HCT116 (cell line): ENCODE results near the gene CYBRD1. TPM values are rescaled to one million over a fixed set of nuclear protein-coding genes. Genes with fewer than 3 reads are reported as not detected.

Source experiments
- ATAC-seq: fragments of 200-7000 bp; cut with Tn5 transposase; 2 replicates; pipeline ENCODE4 v1.9.1; 2020; ENCODE audit warnings: mild to moderate bottlenecking, moderate library complexity
- BruUV-seq: library from RNA; stranded (reverse); fragments of 400-500 nt; replicated peaks from 2 replicates; lab custom pipeline; 2021; lab: Mats Ljungman, UMichigan
- CTCF ChIA-PET: fragments of 300-600 bp; sonication (Branson Sonifier 250); formaldehyde crosslinking; loops from one replicate; lab custom pipeline; 2021; ENCODE audit warnings: antibody characterized with exemption; lab: Charles Lee
- POLR2A ChIA-PET: fragments of 300-600, 350-600 bp; sonication (Branson Sonifier 250); formaldehyde crosslinking; loops from one replicate; lab custom pipeline; 2021; ENCODE audit warnings: antibody characterized with exemption; lab: Charles Lee
- RAD21 ChIA-PET, 2 experiments: fragments of 300-600 bp; sonication (Branson Sonifier 250); formaldehyde crosslinking; loops; one replicate each; lab custom pipeline; 2023; ENCODE audit warnings: low total read pairs in 2 of 2; ENCODE audit not compliant: uncharacterized antibody in 2 of 2, unreplicated experiment in 2 of 2, low non-redundant PET in 1 of 2; lab: Charles Lee
- DNase-seq: peaks from one replicate; pipeline ENCODE4 v3.0.0-alpha.2; 2010; ENCODE audit warnings: low read depth, low spot score
- H2AFZ ChIP-seq: fragments of 200-600 bp; shearing (Covaris generic), sonication (generic); 2 replicates; pipeline ENCODE4 v1.6.1; 2017; ENCODE audit warnings: low read depth, mixed run types, mixed read lengths, antibody characterized with exemption, low read length; ENCODE audit not compliant: poor library complexity, severe bottlenecking
- H3K27ac ChIP-seq: 2 replicates; pipeline ENCODE4 v1.5.1; 2012; ENCODE audit warnings: low read depth, low read length
- H3K27me3 ChIP-seq: fragments of 200-600 bp; sonication (generic); 2 replicates; pipeline ENCODE4 v1.6.1; 2016; ENCODE audit warnings: mixed run types, low read length, mixed read lengths; ENCODE audit not compliant: insufficient read depth
- H3K36me3 ChIP-seq, 2 experiments: fragments of 200-500 bp in 1 of 2; fragments of 200-600 bp in 1 of 2; sonication (Bioruptor generic) in 1 of 2; sonication (generic) in 1 of 2; 2 replicates each; pipeline versions ENCODE4 v1.5.1 to v1.6.1; 2014 to 2016; ENCODE audit warnings: low read length in 2 of 2, inconsistent platforms in 1 of 2, mixed read lengths in 1 of 2, mixed run types in 1 of 2; ENCODE audit not compliant: insufficient read depth in 2 of 2, control insufficient read depth in 1 of 2
- H3K4me1 ChIP-seq, 2 experiments: fragments of 200-600 bp in 1 of 2; sonication (generic) in 1 of 2; 2 replicates each; pipeline versions ENCODE4 v1.5.1 to v1.6.1; 2012 to 2017; ENCODE audit warnings: low read length in 2 of 2, inconsistent platforms in 1 of 2, mild to moderate bottlenecking in 1 of 2, mixed read lengths in 1 of 2, mixed run types in 1 of 2, moderate library complexity in 1 of 2; ENCODE audit not compliant: insufficient read depth in 2 of 2, control insufficient read depth in 1 of 2
- H3K4me2 ChIP-seq: fragments of 200-600 bp; sonication (generic); 2 replicates; pipeline ENCODE4 v1.6.1; 2017; ENCODE audit warnings: mixed run types, low read length, mixed read lengths
- H3K4me3 ChIP-seq, 2 experiments: fragments of 200-600 bp in 1 of 2; sonication (generic) in 1 of 2; replicated peaks in 1 of 2; 2 replicates each; pipeline ENCODE4 v1.5.1; 2011 to 2016; ENCODE audit warnings: low read length in 2 of 2, control low read depth in 1 of 2, low read depth in 1 of 2, mild to moderate bottlenecking in 1 of 2, mixed read lengths in 1 of 2, mixed run types in 1 of 2
- H3K79me2 ChIP-seq: fragments of 200-600 bp; sonication (generic); 2 replicates; pipeline ENCODE4 v1.6.1; 2017; ENCODE audit warnings: mild to moderate bottlenecking, mixed run types, low read length, moderate library complexity, mixed read lengths; ENCODE audit not compliant: insufficient read depth
- H3K9ac ChIP-seq: fragments of 200-600 bp; sonication (generic); 2 replicates; pipeline ENCODE4 v1.6.1; 2016; ENCODE audit warnings: low read length, mixed read lengths
- H3K9me2 ChIP-seq: fragments of 200-600 bp; sonication (generic), shearing (Covaris generic); 2 replicates; pipeline ENCODE4 v1.6.1; 2017; ENCODE audit warnings: mixed run types, mild to moderate bottlenecking, moderate library complexity; ENCODE audit not compliant: insufficient read depth
- H3K9me3 ChIP-seq, 2 experiments: fragments of 200-500 bp in 1 of 2; fragments of 200-600 bp in 1 of 2; sonication (Bioruptor generic) in 1 of 2; sonication (generic) in 1 of 2; 2 replicates each; pipeline ENCODE4 v1.6.1; 2014 to 2017; ENCODE audit warnings: low read length in 2 of 2, mixed read lengths in 2 of 2, inconsistent platforms in 1 of 2, low read depth in 1 of 2, mild to moderate bottlenecking in 1 of 2, mixed run types in 1 of 2, moderate library complexity in 1 of 2; ENCODE audit not compliant: control insufficient read depth in 1 of 2, insufficient read depth in 1 of 2
- H4K20me1 ChIP-seq: fragments of 200-600 bp; sonication (generic), shearing (Covaris generic); 2 replicates; pipeline ENCODE4 v1.6.1; 2017; ENCODE audit warnings: mixed run types, mild to moderate bottlenecking, moderate library complexity; ENCODE audit not compliant: insufficient read depth
- CBX3 ChIP-seq: IDR thresholded peaks from 2 replicates; pipeline ENCODE4 v1.6.1; 2012; ENCODE audit warnings: low read depth
- CEBPB ChIP-seq: IDR thresholded peaks from 2 replicates; pipeline ENCODE4 v1.6.1; 2012; ENCODE audit warnings: low read depth
- EGR1 ChIP-seq: IDR thresholded peaks from 2 replicates; pipeline ENCODE4 v1.6.1; 2012; ENCODE audit warnings: low read depth
- EZH2 ChIP-seq: fragments of 200-600 bp; sonication (generic); IDR thresholded peaks from 2 replicates; pipeline ENCODE4 v1.6.1; 2017; ENCODE audit warnings: antibody characterized with exemption, mixed run types
- FOSL1 ChIP-seq: IDR thresholded peaks from 2 replicates; pipeline ENCODE4 v1.6.1; 2012; ENCODE audit warnings: low read depth
- POLR2A ChIP-seq: IDR thresholded peaks from 2 replicates; pipeline ENCODE4 v1.7.0; 2011; ENCODE audit warnings: borderline replicate concordance; ENCODE audit not compliant: insufficient read depth, insufficient read length; ENCODE audit errors: extremely low read depth
- POLR2AphosphoS5 ChIP-seq: IDR thresholded peaks from 2 replicates; pipeline ENCODE4 v1.6.1; 2011; ENCODE audit warnings: mild to moderate bottlenecking, low read depth, low read length, moderate library complexity
- RAD21 ChIP-seq: IDR thresholded peaks from 2 replicates; pipeline ENCODE4 v1.6.1; 2012; ENCODE audit warnings: low read depth, mild to moderate bottlenecking
- SIN3A ChIP-seq: IDR thresholded peaks from 2 replicates; pipeline ENCODE4 v1.6.1; 2012; ENCODE audit warnings: low read depth
- SP1 ChIP-seq: IDR thresholded peaks from 2 replicates; pipeline ENCODE4 v1.6.1; 2012; ENCODE audit warnings: low read depth
- SRF ChIP-seq: IDR thresholded peaks from 2 replicates; pipeline ENCODE4 v1.6.1; 2012; ENCODE audit warnings: low read depth
- TCF7L2 ChIP-seq: IDR thresholded peaks from 2 replicates; pipeline ENCODE4 v1.7.0; 2011; ENCODE audit warnings: borderline replicate concordance, inconsistent platforms; ENCODE audit not compliant: insufficient read depth, insufficient read length; ENCODE audit errors: extremely low read depth
- YY1 ChIP-seq: IDR thresholded peaks from 2 replicates; pipeline ENCODE4 v1.6.1; 2011; ENCODE audit warnings: low read length, low read depth, moderate library complexity, mild to moderate bottlenecking; ENCODE audit not compliant: insufficient replicate concordance; ENCODE audit errors: extremely low read depth
- ZNF274 ChIP-seq: fragments of 200-500 bp; sonication (Bioruptor generic); IDR thresholded peaks from 2 replicates; pipeline ENCODE4 v1.6.1; 2014; ENCODE audit warnings: mild to moderate bottlenecking, low read depth, low read length, inconsistent platforms
- intact Hi-C: fragments of 100-400 bp; cut with micrococcal nuclease; formaldehyde crosslinking; loops from 2 replicates; pipeline ENCODE4 v1.10.0; 2022
- total RNA-seq: library from RNA; stranded (reverse); gene quantifications from one replicate; pipeline ENCODE4 v1.2.1, GENCODE V29; 2021; ENCODE audit not compliant: unreplicated experiment
- TF ChIP-seq, protein P1 (sequence below): IDR thresholded peaks from 2 replicates; pipeline ENCODE4 v1.6.1; 2011; ENCODE audit warnings: mild to moderate bottlenecking, low read length, moderate library complexity; ENCODE audit not compliant: insufficient replicate concordance; ENCODE audit errors: extremely low read depth
- TF ChIP-seq, protein P2 (sequence below): IDR thresholded peaks from 2 replicates; pipeline ENCODE4 v1.6.1; 2012; ENCODE audit warnings: low read depth
- TF ChIP-seq, protein P3 (sequence below), 3 experiments: fragments of 200-600 bp in 1 of 3; sonication (generic) in 1 of 3; IDR thresholded peaks in 2 of 3; conservative IDR thresholded peaks in 1 of 3; 2 replicates each; pipeline ENCODE4 v1.5.1; 2012 to 2017; ENCODE audit warnings: low read depth in 2 of 3, low read length in 2 of 3, antibody characterized with exemption in 1 of 3, borderline replicate concordance in 1 of 3, control low read depth in 1 of 3, mild to moderate bottlenecking in 1 of 3, mixed read lengths in 1 of 3, mixed run types in 1 of 3, moderate library complexity in 1 of 3; ENCODE audit not compliant: insufficient read depth in 1 of 3
- TF ChIP-seq, protein P4 (sequence below): IDR thresholded peaks from 2 replicates; pipeline ENCODE4 v1.6.1; 2012
- TF ChIP-seq, protein P5 (sequence below): IDR thresholded peaks from 2 replicates; pipeline ENCODE4 v1.6.1; 2012

CYBRD1 gene
- total RNA-seq, 1 experiment from 2014 or later: 14.9 TPM

DNA sequence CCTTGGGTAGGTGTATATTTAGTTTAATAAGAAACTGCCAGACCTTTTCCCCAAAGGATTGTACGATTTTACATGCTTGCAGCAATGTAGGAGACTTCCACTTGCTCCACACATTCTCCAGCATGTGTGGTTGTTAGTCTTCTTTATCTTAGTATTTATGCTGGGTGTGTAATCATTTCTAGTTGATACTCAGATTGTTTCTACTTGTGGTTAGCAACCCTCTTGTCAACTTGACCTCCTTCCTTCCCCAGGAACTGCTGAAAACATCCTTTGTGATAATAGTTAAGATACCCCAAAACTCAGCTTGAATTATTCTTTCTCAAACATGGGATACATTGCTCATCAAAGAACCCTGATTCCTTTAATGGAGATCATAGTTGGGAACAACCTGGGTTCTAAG is 37.2 kb upstream of the CYBRD1 start:
- POLR2A ChIA-PET: no interaction called here
- no peaks in the 10 kb centered on the region for H4K20me1 ChIP-seq
- no peak overlapping the region for H3K4me2 ChIP-seq
- CTCF ChIA-PET: no interaction called here
- no TSS peak for BruUV-seq
- no peaks in the 10 kb centered on the region for H3K27me3 ChIP-seq
- H2AFZ ChIP-seq: no peak overlapping the region
- RAD21 ChIA-PET: no interaction called here
- H3K9me3 ChIP-seq: no peaks in the 10 kb centered on the region
- H3K4me3 ChIP-seq: no peak overlapping the region
- intact Hi-C loops: no loop called here
- H3K27ac ChIP-seq: no peak overlapping the region
- H3K4me1 ChIP-seq: no peaks in the 10 kb centered on the region
- H3K9me2 ChIP-seq: no peaks in the 10 kb centered on the region
- DNase-seq: no peak
- no peaks in the 10 kb centered on the region for H3K79me2 ChIP-seq
- no peak overlapping the region for H3K9ac ChIP-seq
- no peaks in the 10 kb centered on the region for H3K36me3 ChIP-seq
- ATAC-seq: no peak
- no peak for TF ChIP-seq SRF
- no peak for TF ChIP-seq ZNF274
- TF ChIP-seq CBX3: no peak
- TF ChIP-seq FOSL1: no peak
- no peak for TF ChIP-seq EZH2
- TF ChIP-seq SP1: no peak
- TF ChIP-seq, protein P1, sequence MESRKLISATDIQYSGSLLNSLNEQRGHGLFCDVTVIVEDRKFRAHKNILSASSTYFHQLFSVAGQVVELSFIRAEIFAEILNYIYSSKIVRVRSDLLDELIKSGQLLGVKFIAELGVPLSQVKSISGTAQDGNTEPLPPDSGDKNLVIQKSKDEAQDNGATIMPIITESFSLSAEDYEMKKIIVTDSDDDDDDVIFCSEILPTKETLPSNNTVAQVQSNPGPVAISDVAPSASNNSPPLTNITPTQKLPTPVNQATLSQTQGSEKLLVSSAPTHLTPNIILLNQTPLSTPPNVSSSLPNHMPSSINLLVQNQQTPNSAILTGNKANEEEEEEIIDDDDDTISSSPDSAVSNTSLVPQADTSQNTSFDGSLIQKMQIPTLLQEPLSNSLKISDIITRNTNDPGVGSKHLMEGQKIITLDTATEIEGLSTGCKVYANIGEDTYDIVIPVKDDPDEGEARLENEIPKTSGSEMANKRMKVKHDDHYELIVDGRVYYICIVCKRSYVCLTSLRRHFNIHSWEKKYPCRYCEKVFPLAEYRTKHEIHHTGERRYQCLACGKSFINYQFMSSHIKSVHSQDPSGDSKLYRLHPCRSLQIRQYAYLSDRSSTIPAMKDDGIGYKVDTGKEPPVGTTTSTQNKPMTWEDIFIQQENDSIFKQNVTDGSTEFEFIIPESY: no peak
- TF ChIP-seq POLR2A: no peak
- TF ChIP-seq, protein P2, sequence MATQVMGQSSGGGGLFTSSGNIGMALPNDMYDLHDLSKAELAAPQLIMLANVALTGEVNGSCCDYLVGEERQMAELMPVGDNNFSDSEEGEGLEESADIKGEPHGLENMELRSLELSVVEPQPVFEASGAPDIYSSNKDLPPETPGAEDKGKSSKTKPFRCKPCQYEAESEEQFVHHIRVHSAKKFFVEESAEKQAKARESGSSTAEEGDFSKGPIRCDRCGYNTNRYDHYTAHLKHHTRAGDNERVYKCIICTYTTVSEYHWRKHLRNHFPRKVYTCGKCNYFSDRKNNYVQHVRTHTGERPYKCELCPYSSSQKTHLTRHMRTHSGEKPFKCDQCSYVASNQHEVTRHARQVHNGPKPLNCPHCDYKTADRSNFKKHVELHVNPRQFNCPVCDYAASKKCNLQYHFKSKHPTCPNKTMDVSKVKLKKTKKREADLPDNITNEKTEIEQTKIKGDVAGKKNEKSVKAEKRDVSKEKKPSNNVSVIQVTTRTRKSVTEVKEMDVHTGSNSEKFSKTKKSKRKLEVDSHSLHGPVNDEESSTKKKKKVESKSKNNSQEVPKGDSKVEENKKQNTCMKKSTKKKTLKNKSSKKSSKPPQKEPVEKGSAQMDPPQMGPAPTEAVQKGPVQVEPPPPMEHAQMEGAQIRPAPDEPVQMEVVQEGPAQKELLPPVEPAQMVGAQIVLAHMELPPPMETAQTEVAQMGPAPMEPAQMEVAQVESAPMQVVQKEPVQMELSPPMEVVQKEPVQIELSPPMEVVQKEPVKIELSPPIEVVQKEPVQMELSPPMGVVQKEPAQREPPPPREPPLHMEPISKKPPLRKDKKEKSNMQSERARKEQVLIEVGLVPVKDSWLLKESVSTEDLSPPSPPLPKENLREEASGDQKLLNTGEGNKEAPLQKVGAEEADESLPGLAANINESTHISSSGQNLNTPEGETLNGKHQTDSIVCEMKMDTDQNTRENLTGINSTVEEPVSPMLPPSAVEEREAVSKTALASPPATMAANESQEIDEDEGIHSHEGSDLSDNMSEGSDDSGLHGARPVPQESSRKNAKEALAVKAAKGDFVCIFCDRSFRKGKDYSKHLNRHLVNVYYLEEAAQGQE: no peak
- no peak for TF ChIP-seq CEBPB
- no peak for TF ChIP-seq RAD21
- TF ChIP-seq, protein P3, sequence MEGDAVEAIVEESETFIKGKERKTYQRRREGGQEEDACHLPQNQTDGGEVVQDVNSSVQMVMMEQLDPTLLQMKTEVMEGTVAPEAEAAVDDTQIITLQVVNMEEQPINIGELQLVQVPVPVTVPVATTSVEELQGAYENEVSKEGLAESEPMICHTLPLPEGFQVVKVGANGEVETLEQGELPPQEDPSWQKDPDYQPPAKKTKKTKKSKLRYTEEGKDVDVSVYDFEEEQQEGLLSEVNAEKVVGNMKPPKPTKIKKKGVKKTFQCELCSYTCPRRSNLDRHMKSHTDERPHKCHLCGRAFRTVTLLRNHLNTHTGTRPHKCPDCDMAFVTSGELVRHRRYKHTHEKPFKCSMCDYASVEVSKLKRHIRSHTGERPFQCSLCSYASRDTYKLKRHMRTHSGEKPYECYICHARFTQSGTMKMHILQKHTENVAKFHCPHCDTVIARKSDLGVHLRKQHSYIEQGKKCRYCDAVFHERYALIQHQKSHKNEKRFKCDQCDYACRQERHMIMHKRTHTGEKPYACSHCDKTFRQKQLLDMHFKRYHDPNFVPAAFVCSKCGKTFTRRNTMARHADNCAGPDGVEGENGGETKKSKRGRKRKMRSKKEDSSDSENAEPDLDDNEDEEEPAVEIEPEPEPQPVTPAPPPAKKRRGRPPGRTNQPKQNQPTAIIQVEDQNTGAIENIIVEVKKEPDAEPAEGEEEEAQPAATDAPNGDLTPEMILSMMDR (IDR thresholded peaks at IDR 0.05 in 2 of 3, conservative IDR thresholded peaks at IDR 0.05 in 1 of 3; ENCODE audit: borderline replicate concordance in 1 of 3, insufficient read depth in 1 of 3, low read depth in 2 of 3, low read length in 2 of 3): no peak
- TF ChIP-seq SIN3A: no peak
- TF ChIP-seq EGR1: no peak
- TF ChIP-seq, protein P4, sequence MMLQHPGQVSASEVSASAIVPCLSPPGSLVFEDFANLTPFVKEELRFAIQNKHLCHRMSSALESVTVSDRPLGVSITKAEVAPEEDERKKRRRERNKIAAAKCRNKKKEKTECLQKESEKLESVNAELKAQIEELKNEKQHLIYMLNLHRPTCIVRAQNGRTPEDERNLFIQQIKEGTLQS: no peak
- TF ChIP-seq TCF7L2: no peak
- TF ChIP-seq POLR2AphosphoS5: no peak
- TF ChIP-seq, protein P5, sequence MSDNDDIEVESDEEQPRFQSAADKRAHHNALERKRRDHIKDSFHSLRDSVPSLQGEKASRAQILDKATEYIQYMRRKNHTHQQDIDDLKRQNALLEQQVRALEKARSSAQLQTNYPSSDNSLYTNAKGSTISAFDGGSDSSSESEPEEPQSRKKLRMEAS: no peak
- TF ChIP-seq YY1: no peak
- TF ChIP-seq, all 23 proteins: peak for 0
